Right lobe of liver (tissue), 6 donors: Measurements from ENCODE around the gene VAT1. TPM values are rescaled to one million over a fixed set of nuclear protein-coding genes. Genes with fewer than 3 reads are reported as not detected.

Source experiments
- ATAC-seq, 4 donors: fragments of 200-7000 bp; cut with Tn5 transposase; one replicate each; pipeline ENCODE4 v1.9.1; 2020; ENCODE audit warnings: mild to moderate bottlenecking in 4 of 4, moderate library complexity in 4 of 4
- DNase-seq, 3 donors: peaks; one replicate each; pipeline ENCODE4 v3.0.0-alpha.2; 2020
- H3K27ac ChIP-seq, 3 donors: fragments of 200-600 bp; one replicate each; pipeline ENCODE4 v1.8.0; 2022
- H3K27me3 ChIP-seq, 2 donors: fragments of 200-600 bp; one replicate each; pipeline ENCODE4 v1.8.0; 2022
- H3K36me3 ChIP-seq, 4 donors: fragments of 200-600 bp; sonication (generic) in 1 of 4; one replicate each; pipeline versions ENCODE4 v1.5.1 to v1.8.0; 2017 to 2022; ENCODE audit warnings: control low read depth in 1 of 4
- H3K4me1 ChIP-seq, 4 donors: fragments of 200-600 bp; sonication (generic) in 1 of 4; one replicate each; pipeline versions ENCODE4 v1.5.1 to v1.8.0; 2017 to 2022; ENCODE audit warnings: control low read depth in 1 of 4
- H3K4me3 ChIP-seq, 3 donors: fragments of 200-600 bp; one replicate each; pipeline ENCODE4 v1.8.0; 2022
- H3K9me3 ChIP-seq, 4 donors: fragments of 200-600 bp; sonication (generic) in 1 of 4; one replicate each; pipeline versions ENCODE4 v1.5.1 to v1.8.0; 2017 to 2022; ENCODE audit warnings: control low read depth in 1 of 4
- CTCF ChIP-seq, 4 donors: fragments of 200-600 bp in 3 of 4; fragments of 450-650 bp in 1 of 4; IDR thresholded peaks; one replicate each; pipeline versions ENCODE4 v1.5.1 to v1.8.0; 2016 to 2022; ENCODE audit warnings: antibody characterized with exemption in 4 of 4, mild to moderate bottlenecking in 2 of 4
- POLR2A ChIP-seq: fragments of 450-650 bp; IDR thresholded peaks from one replicate; pipeline ENCODE4 v1.6.1; 2017; ENCODE audit warnings: antibody characterized with exemption, mild to moderate bottlenecking
- WGBS: methylation state at CpG from one replicate; pipeline ENCODE4 v1.1.6; 2018; ENCODE audit warnings: low coverage, low lambda C conversion rate; ENCODE audit not compliant: insufficient coverage; ENCODE audit errors: missing lambda C conversion rate; 5-methylcytosine and 5-hydroxymethylcytosine counted together
- intact Hi-C, 2 donors: fragments of 100-400 bp; cut with DNase I; formaldehyde crosslinking; loops; one replicate each; pipeline versions ENCODE4 v1.11.2 to v1.14.1; 2022
- total RNA-seq, 6 experiments: library from RNA; depleted of rRNA in 2 of 6; stranded (reverse); fragments of >200 nt in 2 of 6; fragmentation: NEBNext Ultra II Directional in 3 of 6; extraction: Animal tissue kit (Norgen Biotek cat#: 25700) in 3 of 6; gene quantifications; one replicate each; pipeline versions ENCODE4 v1.1.0 to v1.2.4, GENCODE V29; 2016 to 2023
- donor health status: DM: no; HTN: yes; CAD: no.
- donor health status: DM: no; HTN: no; CAD: no.
- donor health status: DM: no; HTN: no; CAD: no.
- donor health status: DM: no; HTN: yes; CAD: no.
- donor health status: DM: no; HTN: yes; CAD: no.

VAT1 gene
- total RNA-seq, 6 experiments from 2014 or later: 38.2 to 51.6 (median 43.3) TPM

GRCh38 chr17:43030137-43030767 lies 8.1 kb upstream of the VAT1 start:
- H3K4me3 ChIP-seq: no peak overlapping the region
- intact Hi-C loops: no loop called here
- no peaks in the 10 kb centered on the region for H3K36me3 ChIP-seq
- no peak for DNase-seq
- H3K9me3 ChIP-seq: no peaks in the 10 kb centered on the region
- peaks cover 0 to 14% (median 3%) of the 10 kb centered on the region in 4 donors for H3K4me1 ChIP-seq
- peak overlapping the region in 1 of 3 donors; percentile 14 for H3K27ac ChIP-seq
- ATAC-seq: peak in 3 of 4 donors; percentile 6 to 24 (median 14)
- H3K27me3 ChIP-seq: no peaks in the 10 kb centered on the region
- TF ChIP-seq POLR2A: no peak
- TF ChIP-seq CTCF (IDR thresholded peaks at IDR 0.05): no peak
- 64% methylated on average over 6 of the region's 6 CpGs for WGBS

GRCh38 chr17:43028221-43028861 lies 6.2 kb upstream of the VAT1 start:
- Histone ChIP-seq H3K27me3 (no peaks in the 10 kb centered on the region), H3K4me3 (no peak overlapping the region), H3K9me3 (no peaks in the 10 kb centered on the region), H3K4me1 (peaks cover 0 to 17% (median 3%) of the 10 kb centered on the region in 4 donors), H3K27ac (no peak overlapping the region), H3K36me3 (no peaks in the 10 kb centered on the region)
- no peak for DNase-seq
- WGBS: 89% methylated on average over 12 of the region's 17 CpGs
- TF ChIP-seq POLR2A: no peak
- no peak for TF ChIP-seq CTCF (IDR thresholded peaks at IDR 0.05)
- intact Hi-C loops: loop anchor here in 1 of 2 donors (10.0 kb wide), 1 partner anchor 116 kb away; no protein-coding TSS in a partner anchor
- no peak for ATAC-seq

GRCh38 chr17:43027091-43028032 lies 5.2 kb upstream of the VAT1 start:
- peaks cover 0 to 17% (median 3%) of the 10 kb centered on the region in 4 donors for H3K4me1 ChIP-seq
- no peaks in the 10 kb centered on the region for H3K9me3 ChIP-seq
- H3K36me3 ChIP-seq: no peaks in the 10 kb centered on the region
- DNase-seq (no peak), ATAC-seq (no peak)
- TF ChIP-seq POLR2A (no peak), CTCF (IDR thresholded peaks at IDR 0.05) (no peak)
- intact Hi-C loops: loop anchor here in 1 of 2 donors (10.0 kb wide), 1 partner anchor 117 kb away; no protein-coding TSS in a partner anchor
- no peak overlapping the region for H3K4me3 ChIP-seq
- H3K27ac ChIP-seq: no peak overlapping the region
- H3K27me3 ChIP-seq: no peaks in the 10 kb centered on the region
- 73% methylated on average over 6 of the region's 9 CpGs for WGBS

- Histone ChIP-seq H3K9me3 (no peaks in the 10 kb centered on the region), H3K4me3 (no peak overlapping the region), H3K4me1 (peaks cover 0 to 17% (median 3%) of the 10 kb centered on the region in 4 donors), H3K27ac (no peak overlapping the region), H3K36me3 (no peaks in the 10 kb centered on the region), H3K27me3 (no peaks in the 10 kb centered on the region)
- ATAC-seq (no peak), DNase-seq (no peak)
- TF ChIP-seq CTCF (IDR thresholded peaks at IDR 0.05) (no peak), POLR2A (no peak)
- intact Hi-C loops: loop anchor here in 1 of 2 donors (10.0 kb wide), 1 partner anchor 118 kb away; no protein-coding TSS in a partner anchor
- 90% methylated on average over 4 of the region's 5 CpGs for WGBS
Measured at GRCh38 chr17:43026595-43026994, 4.4 kb upstream of the VAT1 start.
